ENCODE data around the gene HBD.

DNA sequence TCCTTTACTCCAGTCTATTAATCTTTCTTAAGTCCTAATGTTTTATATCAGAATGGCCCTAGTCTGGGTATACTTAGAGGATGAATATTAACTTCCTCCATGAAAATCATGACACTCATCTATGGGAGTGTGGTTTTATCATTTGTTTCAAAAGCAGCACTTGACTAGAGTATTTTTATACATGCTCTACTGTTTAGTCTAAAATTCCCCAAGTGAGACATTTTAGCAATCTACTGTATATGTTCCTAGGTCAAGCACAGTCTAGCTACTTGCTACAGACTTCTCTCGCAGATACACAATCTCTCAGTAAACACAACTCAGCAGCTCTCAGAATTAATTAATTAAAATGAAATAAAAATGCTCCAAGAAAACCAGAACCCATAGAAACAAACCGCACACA is 4.5 kb downstream of the HBD start:
- TF ChIP-seq CTCF (IDR thresholded peaks at IDR 0.05) = no peak
- TF ChIP-seq POLR2A (IDR thresholded peaks at IDR 0.05; ENCODE audit: low read depth) = no peak
- TF ChIP-seq POLR2AphosphoS5 (IDR thresholded peaks at IDR 0.05) = no peak
- no peak for TF ChIP-seq EP300 (IDR thresholded peaks at IDR 0.05)
